ENCODE results near the gene PRELP.

DNA sequence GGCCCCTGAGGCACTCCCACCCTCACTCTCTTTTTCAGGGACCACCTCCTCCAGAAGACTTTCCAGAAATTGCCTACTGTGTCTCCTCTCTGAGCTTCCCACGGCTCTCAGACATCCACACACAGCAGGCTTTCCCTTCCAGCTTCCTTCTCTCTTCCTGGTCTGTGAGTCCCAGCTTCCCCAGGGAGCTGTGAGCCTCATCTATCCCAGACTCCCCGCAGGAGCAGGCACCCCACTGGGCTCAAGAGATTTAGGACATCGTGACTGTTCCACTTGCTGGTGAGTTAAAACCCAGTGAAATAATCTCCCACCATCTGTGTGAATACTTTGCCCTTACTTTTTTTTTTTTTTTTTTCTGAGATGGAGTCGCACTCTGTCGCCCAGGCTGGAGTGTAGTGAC is 22.0 kb upstream of the PRELP start:
- TF ChIP-seq, protein P1, sequence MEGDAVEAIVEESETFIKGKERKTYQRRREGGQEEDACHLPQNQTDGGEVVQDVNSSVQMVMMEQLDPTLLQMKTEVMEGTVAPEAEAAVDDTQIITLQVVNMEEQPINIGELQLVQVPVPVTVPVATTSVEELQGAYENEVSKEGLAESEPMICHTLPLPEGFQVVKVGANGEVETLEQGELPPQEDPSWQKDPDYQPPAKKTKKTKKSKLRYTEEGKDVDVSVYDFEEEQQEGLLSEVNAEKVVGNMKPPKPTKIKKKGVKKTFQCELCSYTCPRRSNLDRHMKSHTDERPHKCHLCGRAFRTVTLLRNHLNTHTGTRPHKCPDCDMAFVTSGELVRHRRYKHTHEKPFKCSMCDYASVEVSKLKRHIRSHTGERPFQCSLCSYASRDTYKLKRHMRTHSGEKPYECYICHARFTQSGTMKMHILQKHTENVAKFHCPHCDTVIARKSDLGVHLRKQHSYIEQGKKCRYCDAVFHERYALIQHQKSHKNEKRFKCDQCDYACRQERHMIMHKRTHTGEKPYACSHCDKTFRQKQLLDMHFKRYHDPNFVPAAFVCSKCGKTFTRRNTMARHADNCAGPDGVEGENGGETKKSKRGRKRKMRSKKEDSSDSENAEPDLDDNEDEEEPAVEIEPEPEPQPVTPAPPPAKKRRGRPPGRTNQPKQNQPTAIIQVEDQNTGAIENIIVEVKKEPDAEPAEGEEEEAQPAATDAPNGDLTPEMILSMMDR (IDR thresholded peaks at IDR 0.05; ENCODE audit: extremely low read depth in 1 of 2, insufficient read depth in 1 of 2, low read depth in 1 of 2, low read length in 2 of 2) = no peak
- TF ChIP-seq EZH2 (IDR thresholded peaks at IDR 0.05; ENCODE audit: borderline replicate concordance, low read depth, low read length, severe bottlenecking) (no peak), POLR2A (IDR thresholded peaks at IDR 0.05; ENCODE audit: low read depth, low read length) (no peak), FOS (IDR thresholded peaks at IDR 0.05; ENCODE audit: borderline replicate concordance, insufficient read depth, low read length) (no peak), POLR2AphosphoS5 (IDR thresholded peaks at IDR 0.05; ENCODE audit: insufficient read depth, low read depth, low read length) (no peak), JUN (IDR thresholded peaks at IDR 0.05; ENCODE audit: borderline replicate concordance, insufficient read depth, insufficient read length, low read depth) (no peak)
- TF ChIP-seq, protein P2, sequence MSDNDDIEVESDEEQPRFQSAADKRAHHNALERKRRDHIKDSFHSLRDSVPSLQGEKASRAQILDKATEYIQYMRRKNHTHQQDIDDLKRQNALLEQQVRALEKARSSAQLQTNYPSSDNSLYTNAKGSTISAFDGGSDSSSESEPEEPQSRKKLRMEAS (IDR thresholded peaks at IDR 0.05; ENCODE audit: insufficient read depth, insufficient read length) = no peak

Measured in endothelial cell of umbilical vein (primary cell).